GM12801 (cell line): ENCODE results near the gene FUZ.

ENCODE experiments used
- CTCF ChIP-seq: IDR thresholded peaks from one replicate; pipeline ENCODE4 v1.5.1; 2011; ENCODE audit warnings: control low read depth; ENCODE audit not compliant: insufficient read length; ENCODE audit errors: extremely low read depth

The FUZ gene

GRCh38 chr19:49843265-49843664 is 30.2 kb upstream of the FUZ start:
- no peak for TF ChIP-seq CTCF

DNA sequence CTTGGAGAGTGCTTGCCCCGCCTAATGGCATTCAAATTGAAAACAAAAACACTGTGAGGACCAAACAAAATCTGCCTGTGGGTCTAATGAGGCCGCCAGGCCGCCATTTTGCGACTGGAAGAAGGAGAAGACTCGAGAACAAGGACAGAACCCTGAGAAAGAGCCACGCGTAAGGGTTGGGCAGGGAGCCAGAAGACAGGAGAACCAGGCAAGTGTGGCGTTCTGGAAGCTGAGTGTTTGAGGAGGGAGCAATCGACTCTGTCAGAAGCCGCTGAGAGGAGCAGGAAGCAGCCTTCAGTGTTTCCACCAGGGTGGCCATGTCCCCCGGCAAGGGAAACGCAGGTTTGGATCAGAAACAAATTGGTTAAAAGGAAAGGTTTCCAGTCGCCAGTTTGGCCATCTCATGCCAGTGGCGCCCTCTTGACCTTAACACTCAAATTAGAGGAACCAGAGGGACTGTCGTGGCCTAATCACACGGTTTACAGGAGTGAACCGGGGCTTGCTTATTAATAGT is 27.7 kb upstream of the FUZ start:
- no peak for TF ChIP-seq CTCF

GRCh38 chr19:49840321-49840720 is 27.2 kb upstream of the FUZ start:
- TF ChIP-seq CTCF, result no peak

GRCh38 chr19:49839713-49840112 is 26.6 kb upstream of the FUZ start:
- TF ChIP-seq CTCF, result no peak

DNA sequence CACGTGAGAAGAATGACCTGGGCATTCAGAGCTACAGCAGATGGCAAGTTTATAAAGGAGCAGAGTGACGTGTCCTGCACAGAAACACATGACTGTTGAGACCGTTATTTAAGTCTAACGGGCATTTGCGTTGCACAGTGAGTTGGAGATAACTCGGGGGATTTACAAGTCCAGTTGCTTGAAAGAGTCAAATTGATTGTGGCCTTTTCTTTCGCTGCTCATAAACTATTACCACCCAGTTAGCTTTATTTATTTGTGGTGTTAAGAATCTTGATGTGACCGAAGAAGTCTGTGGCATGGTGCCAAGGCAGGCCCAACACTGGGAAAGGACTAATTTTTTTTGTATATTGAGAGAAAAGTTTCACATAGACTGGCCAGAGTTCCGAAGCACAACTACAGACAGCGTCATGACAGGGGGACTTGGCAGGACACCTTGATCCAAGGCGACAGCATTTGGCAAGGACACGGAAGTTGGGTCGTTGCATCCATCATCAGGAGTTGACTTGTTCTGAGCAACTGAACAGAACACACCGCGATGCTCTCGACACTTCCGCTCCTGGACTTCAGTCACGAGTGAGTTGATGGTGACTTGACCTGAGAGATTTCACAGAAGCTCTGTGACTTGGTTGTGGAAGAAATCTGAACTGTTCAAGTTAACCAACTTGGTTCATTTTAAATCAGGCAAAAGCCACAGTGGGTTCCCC is 25.9 kb upstream of the FUZ start:
- TF ChIP-seq CTCF, result no peak

GRCh38 chr19:49837425-49837824 is 24.3 kb upstream of the FUZ start:
- TF ChIP-seq CTCF, result no peak

- no peak for TF ChIP-seq CTCF
These were observed 23.9 kb upstream of the FUZ start for GRCh38 chr19:49837009-49837310.
